KG1 (cell line): Measurements from ENCODE around the gene CYTH3.

ENCODE experiments used
- DNase-seq: peaks from one replicate; lab custom pipeline; 2025; lab: John Stamatoyannopoulos, UW

The CYTH3 gene

GRCh38 chr7:6165521-6166320 is 106.7 kb downstream of the CYTH3 start:
- DNase-seq, result no peak

GRCh38 chr7:6165075-6165474 is 107.3 kb downstream of the CYTH3 start:
- DNase-seq, result no peak

GRCh38 chr7:6164491-6164890 is 107.9 kb downstream of the CYTH3 start:
- no peak for DNase-seq

- no peak for DNase-seq
Measured at GRCh38 chr7:6164010-6164409, 108.4 kb downstream of the CYTH3 start.

GRCh38 chr7:6163402-6163801 is 109.0 kb downstream of the CYTH3 start:
- no peak for DNase-seq

- no peak for DNase-seq
Measured at GRCh38 chr7:6162650-6163366, 109.6 kb downstream of the CYTH3 start.

- DNase-seq, result no peak
Measured at GRCh38 chr7:6162331-6162620, 110.1 kb downstream of the CYTH3 start.

- DNase-seq, result no peak
Measured at GRCh38 chr7:6161463-6162330, 110.7 kb downstream of the CYTH3 start.

GRCh38 chr7:6160191-6160623 is 112.2 kb downstream of the CYTH3 start:
- no peak for DNase-seq

- DNase-seq, result no peak
Measured at GRCh38 chr7:6159524-6160031, 112.8 kb downstream of the CYTH3 start.

- no peak for DNase-seq
Measured at GRCh38 chr7:6159097-6159483, 113.3 kb downstream of the CYTH3 start.

GRCh38 chr7:6158424-6159096 is 113.9 kb downstream of the CYTH3 start:
- no peak for DNase-seq

- no peak for DNase-seq
Measured at GRCh38 chr7:6157685-6158423, 114.6 kb downstream of the CYTH3 start.

- DNase-seq, result no peak
Measured at GRCh38 chr7:6156734-6157133, 115.7 kb downstream of the CYTH3 start.

- DNase-seq, result no peak
Measured at GRCh38 chr7:6155596-6155995, 116.8 kb downstream of the CYTH3 start.

GRCh38 chr7:6154542-6155404 is 117.7 kb downstream of the CYTH3 start:
- no peak for DNase-seq

GRCh38 chr7:6153646-6154541 is 118.5 kb downstream of the CYTH3 start:
- DNase-seq, result no peak

GRCh38 chr7:6151994-6152735 is 120.3 kb downstream of the CYTH3 start:
- no peak for DNase-seq
